GM21447 (cell line): ENCODE results near the gene DRC1.
A peak's percentile ranks its signal among the peaks of the same experiment; 100 is the strongest.

Source experiments
- ATAC-seq: cut with Tn5 transposase; IDR thresholded peaks from one replicate; pipeline ENCODE4 v1.9.1; 2021; ENCODE audit not compliant: unreplicated experiment

DRC1 gene

GRCh38 chr2:26489213-26489850 lies 87.6 kb downstream of the DRC1 start:
- no peak for ATAC-seq

GRCh38 chr2:26491563-26492167 lies 89.9 kb downstream of the DRC1 start:
- no peak for ATAC-seq

GRCh38 chr2:26492749-26493515 lies 91.2 kb downstream of the DRC1 start:
- no peak for ATAC-seq

GRCh38 chr2:26493566-26493965 lies 91.8 kb downstream of the DRC1 start:
- no peak for ATAC-seq

GRCh38 chr2:26494199-26494598 lies 92.5 kb downstream of the DRC1 start:
- no peak for ATAC-seq

GRCh38 chr2:26494891-26495290 lies 93.2 kb downstream of the DRC1 start:
- ATAC-seq: no peak

GRCh38 chr2:26495705-26496297 lies 94.1 kb downstream of the DRC1 start:
- no peak for ATAC-seq

- no peak for ATAC-seq
Observed at GRCh38 chr2:26500406-26500805, 98.7 kb downstream of the DRC1 start.

GRCh38 chr2:26503231-26503880 lies 101.6 kb downstream of the DRC1 start:
- ATAC-seq: peak; percentile 91

- ATAC-seq: no peak
Observed at GRCh38 chr2:26504002-26504401, 102.3 kb downstream of the DRC1 start.

GRCh38 chr2:26506279-26506678 lies 104.6 kb downstream of the DRC1 start:
- no peak for ATAC-seq
